Globus pallidus (tissue), 1 donor: ENCODE data around the gene SUSD2.

Source experiments
- DNase-seq: peaks from one replicate; pipeline ENCODE4 v3.0.0-alpha.2; 2015; ENCODE audit warnings: low spot score

SUSD2 gene

GRCh38 chr22:24149198-24149590 lies 32.1 kb upstream of the SUSD2 start:
- no peak for DNase-seq

- DNase-seq, result no peak
These were observed 27.9 kb upstream of the SUSD2 start for GRCh38 chr22:24153353-24153752.

GRCh38 chr22:24153959-24154358 lies 27.3 kb upstream of the SUSD2 start:
- no peak for DNase-seq

GRCh38 chr22:24154826-24155225 lies 26.5 kb upstream of the SUSD2 start:
- DNase-seq, result no peak

GRCh38 chr22:24155627-24156140 lies 25.6 kb upstream of the SUSD2 start:
- peak; percentile 54 for DNase-seq

GRCh38 chr22:24156141-24156912 lies 25.0 kb upstream of the SUSD2 start:
- DNase-seq, result no peak

GRCh38 chr22:24156913-24157821 lies 24.1 kb upstream of the SUSD2 start:
- DNase-seq, result peak; percentile 49

GRCh38 chr22:24157822-24158135 lies 23.5 kb upstream of the SUSD2 start:
- no peak for DNase-seq

GRCh38 chr22:24159650-24160049 lies 21.6 kb upstream of the SUSD2 start:
- no peak for DNase-seq

GRCh38 chr22:24160546-24160945 lies 20.7 kb upstream of the SUSD2 start:
- DNase-seq, result no peak

GRCh38 chr22:24161485-24161884 lies 19.8 kb upstream of the SUSD2 start:
- DNase-seq, result no peak

GRCh38 chr22:24161909-24162308 lies 19.4 kb upstream of the SUSD2 start:
- DNase-seq, result no peak

GRCh38 chr22:24162436-24162835 lies 18.9 kb upstream of the SUSD2 start:
- no peak for DNase-seq

- DNase-seq, result no peak
These were observed 17.0 kb upstream of the SUSD2 start for GRCh38 chr22:24164243-24164642.

GRCh38 chr22:24164940-24165339 lies 16.3 kb upstream of the SUSD2 start:
- DNase-seq, result no peak

GRCh38 chr22:24165673-24166072 lies 15.6 kb upstream of the SUSD2 start:
- DNase-seq, result no peak

- no peak for DNase-seq
These were observed 14.5 kb upstream of the SUSD2 start for GRCh38 chr22:24166811-24167210.

GRCh38 chr22:24169439-24170058 lies 11.7 kb upstream of the SUSD2 start:
- DNase-seq, result no peak

- no peak for DNase-seq
These were observed 11.1 kb upstream of the SUSD2 start for GRCh38 chr22:24170188-24170587.

- no peak for DNase-seq
These were observed 10.7 kb upstream of the SUSD2 start for GRCh38 chr22:24170632-24171031.

GRCh38 chr22:24171822-24172221 lies 9.5 kb upstream of the SUSD2 start:
- DNase-seq, result no peak

- DNase-seq, result peak; percentile 59
These were observed 6.0 kb upstream of the SUSD2 start for GRCh38 chr22:24175160-24175808.
